Skin of body (tissue), 2 donors: ENCODE data around the gene ALLC. TPM values are rescaled to one million over a fixed set of nuclear protein-coding genes. Genes with fewer than 3 reads are reported as not detected.
A peak's percentile ranks its signal among the peaks of the same experiment; 100 is the strongest.

Experiments used
- DNase-seq: peaks from one replicate; lab custom pipeline; 2025; lab: John Stamatoyannopoulos, UW
- total RNA-seq: library from RNA; depleted of rRNA; stranded (reverse); fragments of >200 nt; gene quantifications from one replicate; pipeline ENCODE4 v1.2.3, GENCODE V29; 2014

The ALLC gene
- total RNA-seq, 1 donor from 2014 or later: not detected

GRCh38 chr2:3675687-3676086 is 17.7 kb downstream of the ALLC start:
- no peak for DNase-seq

- no peak for DNase-seq
Measured at GRCh38 chr2:3677436-3677835, 19.4 kb downstream of the ALLC start.

GRCh38 chr2:3678212-3678611 is 20.2 kb downstream of the ALLC start:
- DNase-seq: no peak

GRCh38 chr2:3679180-3679579 is 21.2 kb downstream of the ALLC start:
- no peak for DNase-seq

GRCh38 chr2:3679616-3680393 is 21.8 kb downstream of the ALLC start:
- no peak for DNase-seq

GRCh38 chr2:3680548-3681345 is 22.7 kb downstream of the ALLC start:
- no peak for DNase-seq

- no peak for DNase-seq
Measured at GRCh38 chr2:3681625-3682024, 23.6 kb downstream of the ALLC start.

GRCh38 chr2:3682811-3683210 is 24.8 kb downstream of the ALLC start:
- no peak for DNase-seq

GRCh38 chr2:3683748-3684454 is 25.9 kb downstream of the ALLC start:
- no peak for DNase-seq

- no peak for DNase-seq
Measured at GRCh38 chr2:3689998-3690748, 32.2 kb downstream of the ALLC start.

- no peak for DNase-seq
Measured at GRCh38 chr2:3692375-3692774, 34.4 kb downstream of the ALLC start.

- no peak for DNase-seq
Measured at GRCh38 chr2:3696545-3696944, 38.5 kb downstream of the ALLC start.

- no peak for DNase-seq
Measured at GRCh38 chr2:3701071-3701470, 43.1 kb downstream of the ALLC start.

GRCh38 chr2:3703236-3703756 is 45.3 kb downstream of the ALLC start, which contains the start of gene DCDC2C:
DCDC2C (plus strand) TSS chr2:3703575; CDS start chr2:3703752, 177 bp downstream.
- no peak for DNase-seq

- DNase-seq: no peak
Measured at GRCh38 chr2:3703757-3704355, 45.9 kb downstream of the ALLC start.

GRCh38 chr2:3704692-3705091 is 46.7 kb downstream of the ALLC start:
- no peak for DNase-seq

- DNase-seq: no peak
Measured at GRCh38 chr2:3705782-3706181, 47.8 kb downstream of the ALLC start.

- no peak for DNase-seq
Measured at GRCh38 chr2:3706892-3707291, 48.9 kb downstream of the ALLC start.

- DNase-seq: no peak
Measured at GRCh38 chr2:3708576-3708975, 50.6 kb downstream of the ALLC start.

GRCh38 chr2:3709225-3709624 is 51.2 kb downstream of the ALLC start:
- DNase-seq: no peak

GRCh38 chr2:3712424-3712823 is 54.4 kb downstream of the ALLC start:
- peak; percentile 46 for DNase-seq
